Anterior cingulate cortex (tissue), 58 donors: ENCODE measurements around the gene GBP2.

ENCODE experiments used
- DNase-seq, 58 donors: peaks; one replicate each; lab custom pipeline; 2025; lab: John Stamatoyannopoulos, UW

The GBP2 gene

GRCh38 chr1:89069951-89070350, 56.0 kb downstream of the GBP2 start:
- no peak for DNase-seq

GRCh38 chr1:89068291-89068690, 57.6 kb downstream of the GBP2 start:
- no peak for DNase-seq

- DNase-seq: peak in 1 of 58 donors; percentile 17
These were observed 60.6 kb downstream of the GBP2 start, which contains the start of gene GBP1 for GRCh38 chr1:89065079-89065868. GBP1 (minus strand) TSS chr1:89065208; CDS start chr1:89063234, 1,974 bp downstream.

- DNase-seq: no peak
These were observed 61.3 kb downstream of the GBP2 start for GRCh38 chr1:89064632-89065031.

- no peak for DNase-seq
These were observed 62.8 kb downstream of the GBP2 start for GRCh38 chr1:89063094-89063493.

- no peak for DNase-seq
These were observed 65.8 kb downstream of the GBP2 start for GRCh38 chr1:89060091-89060490.
